NT2/D1 (cell line): Measurements from ENCODE around the gene PLCG2.

ENCODE experiments used
- SUZ12 ChIP-seq: IDR thresholded peaks from 2 replicates; pipeline ENCODE4 v1.6.1; 2011; ENCODE audit not compliant: insufficient read length, insufficient read depth; ENCODE audit errors: extremely low read depth
- YY1 ChIP-seq: IDR thresholded peaks from 2 replicates; pipeline ENCODE4 v1.6.1; 2011; ENCODE audit not compliant: insufficient read length, insufficient read depth

DNA sequence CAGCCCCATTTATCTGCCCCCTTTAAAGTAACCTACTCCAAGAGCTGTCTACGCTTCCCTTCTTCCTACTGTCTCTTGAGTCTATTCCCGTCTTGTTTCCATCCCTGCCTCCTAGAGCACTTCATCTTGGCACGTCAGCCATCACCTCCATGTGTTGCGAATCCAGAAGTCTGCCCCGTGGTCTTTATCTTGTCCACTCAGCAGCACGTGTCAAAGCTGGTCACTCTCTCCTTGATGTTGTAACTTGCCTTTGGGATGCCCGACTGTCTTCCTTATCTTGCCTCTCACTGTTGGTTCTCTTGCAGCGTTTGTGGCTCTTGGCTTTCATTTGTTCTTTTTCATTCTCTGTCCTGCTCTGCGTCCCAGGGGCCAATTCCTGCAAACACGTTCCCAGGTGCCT, 99.4 kb downstream of the PLCG2 start:
- TF ChIP-seq YY1 (no peak), SUZ12 (no peak)
